Measurements from ENCODE around the gene CCL27.

Gene CCL27

DNA sequence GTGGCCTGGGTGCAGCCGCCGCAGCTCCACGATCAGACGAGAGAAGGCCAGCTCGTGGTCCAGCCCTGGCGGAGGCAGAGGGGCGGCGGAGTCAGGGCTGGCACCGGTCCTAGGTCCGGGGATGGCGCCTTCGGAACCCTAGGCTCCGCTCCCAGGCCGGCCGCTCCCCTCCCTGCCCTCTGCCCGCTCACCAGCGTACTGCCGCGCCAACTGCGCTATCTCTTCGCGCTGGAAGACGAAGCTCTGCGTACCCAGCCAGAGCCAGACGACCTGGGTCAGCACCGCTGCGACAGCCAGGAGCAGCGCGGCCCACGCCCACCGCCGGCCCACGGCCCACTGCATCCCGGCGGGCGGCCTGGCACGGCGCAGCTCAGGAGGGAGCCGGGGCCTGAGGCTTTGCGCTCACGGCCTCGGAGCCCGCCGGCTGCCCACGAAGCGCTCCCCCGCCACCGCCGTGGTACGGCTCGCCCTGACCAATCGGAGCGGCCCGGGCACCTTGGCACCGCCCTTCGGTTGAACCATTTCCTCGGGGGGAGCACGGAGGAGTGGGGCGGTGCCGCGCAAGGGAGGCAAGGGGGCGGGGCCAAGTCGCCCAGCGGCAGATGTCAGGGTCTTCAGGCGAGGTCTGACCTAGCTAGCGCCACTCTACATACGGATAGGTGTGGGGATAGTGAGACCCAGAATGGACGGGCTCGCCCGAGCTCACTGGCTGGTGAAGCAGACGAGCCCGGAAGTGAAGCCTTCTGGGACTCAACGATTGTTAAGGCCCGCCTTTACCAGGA is 24.9 kb downstream of the CCL27 start, which contains the start of gene SIGMAR1:
SIGMAR1 (minus strand) TSS at position 432 of the 782 bp plus-strand sequence; CDS start at position 342, 90 bp downstream.
- Histone ChIP-seq H4K20me1 (ENCODE audit: insufficient read depth, low read length) (no peaks in the 10 kb centered on the region), H3K36me3 (replicated peaks; ENCODE audit: low read depth, low read length) (peaks cover 13% of the 10 kb centered on the region), H3K9me3 (ENCODE audit: insufficient read depth, low read length) (no peaks in the 10 kb centered on the region), H3K4me3 (ENCODE audit: low read length) (peak within 1 kb of the TSS; percentile 82), H3K4me1 (ENCODE audit: low read length) (peaks cover 12% of the 10 kb centered on the region), H3K79me2 (ENCODE audit: low read length) (peaks cover 28% of the 10 kb centered on the region), H2AFZ (ENCODE audit: low read depth, low read length) (peak within 1 kb of the TSS; percentile 66), H3K27ac (ENCODE audit: low read length) (peak within 1 kb of the TSS; percentile 42), H3K4me2 (ENCODE audit: low read length) (peak within 1 kb of the TSS; percentile 94), H3K9ac (ENCODE audit: low read length) (peak within 1 kb of the TSS; percentile 83), H3K27me3 (ENCODE audit: low read depth, low read length) (no peaks in the 10 kb centered on the region)
- TF ChIP-seq EZH2phosphoT487 (IDR thresholded peaks at IDR 0.05; ENCODE audit: low read depth), result no peak
- TF ChIP-seq, protein P1, sequence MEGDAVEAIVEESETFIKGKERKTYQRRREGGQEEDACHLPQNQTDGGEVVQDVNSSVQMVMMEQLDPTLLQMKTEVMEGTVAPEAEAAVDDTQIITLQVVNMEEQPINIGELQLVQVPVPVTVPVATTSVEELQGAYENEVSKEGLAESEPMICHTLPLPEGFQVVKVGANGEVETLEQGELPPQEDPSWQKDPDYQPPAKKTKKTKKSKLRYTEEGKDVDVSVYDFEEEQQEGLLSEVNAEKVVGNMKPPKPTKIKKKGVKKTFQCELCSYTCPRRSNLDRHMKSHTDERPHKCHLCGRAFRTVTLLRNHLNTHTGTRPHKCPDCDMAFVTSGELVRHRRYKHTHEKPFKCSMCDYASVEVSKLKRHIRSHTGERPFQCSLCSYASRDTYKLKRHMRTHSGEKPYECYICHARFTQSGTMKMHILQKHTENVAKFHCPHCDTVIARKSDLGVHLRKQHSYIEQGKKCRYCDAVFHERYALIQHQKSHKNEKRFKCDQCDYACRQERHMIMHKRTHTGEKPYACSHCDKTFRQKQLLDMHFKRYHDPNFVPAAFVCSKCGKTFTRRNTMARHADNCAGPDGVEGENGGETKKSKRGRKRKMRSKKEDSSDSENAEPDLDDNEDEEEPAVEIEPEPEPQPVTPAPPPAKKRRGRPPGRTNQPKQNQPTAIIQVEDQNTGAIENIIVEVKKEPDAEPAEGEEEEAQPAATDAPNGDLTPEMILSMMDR (IDR thresholded peaks at IDR 0.05; ENCODE audit: low read depth, low read length), result no peak

DNA sequence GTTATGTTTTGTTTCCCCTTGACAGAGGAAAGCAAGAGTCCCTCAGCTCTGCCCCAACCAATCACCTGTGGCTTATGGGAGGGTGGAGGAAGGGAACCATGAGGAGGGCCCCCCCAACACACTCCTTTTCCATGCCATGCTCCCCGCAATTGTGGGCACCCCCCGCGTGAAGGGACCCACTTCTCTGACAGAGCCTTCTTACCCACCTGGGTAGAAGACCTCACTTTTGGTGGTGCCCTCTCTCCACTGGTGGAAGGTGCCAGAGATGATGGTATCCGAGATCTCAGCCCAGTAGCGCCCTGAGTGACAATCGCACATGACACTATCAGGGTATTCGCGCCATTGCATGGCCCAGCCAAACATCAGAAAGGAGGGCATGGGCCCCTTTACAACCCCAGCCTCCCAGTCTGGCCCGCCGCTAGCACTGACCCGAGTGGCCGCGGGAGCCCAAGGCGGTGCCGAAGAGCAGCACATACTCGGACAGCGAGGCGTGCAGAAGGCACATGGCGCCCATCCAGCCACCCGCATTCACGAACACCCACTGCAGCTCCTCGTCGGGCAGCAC is 25.6 kb downstream of the CCL27 start:
- Histone ChIP-seq H2AFZ (ENCODE audit: low read depth, low read length) (no peak overlapping the region), H3K79me2 (ENCODE audit: low read length) (peaks cover 28% of the 10 kb centered on the region), H4K20me1 (ENCODE audit: insufficient read depth, low read length) (no peaks in the 10 kb centered on the region), H3K9ac (ENCODE audit: low read length) (peak overlapping the region; percentile 83), H3K27ac (ENCODE audit: low read length) (peak overlapping the region; percentile 42), H3K4me3 (ENCODE audit: low read length) (peak overlapping the region; percentile 82), H3K9me3 (ENCODE audit: insufficient read depth, low read length) (no peaks in the 10 kb centered on the region), H3K36me3 (replicated peaks; ENCODE audit: low read depth, low read length) (peaks cover 13% of the 10 kb centered on the region), H3K27me3 (ENCODE audit: low read depth, low read length) (no peaks in the 10 kb centered on the region), H3K4me1 (ENCODE audit: low read length) (peaks cover 12% of the 10 kb centered on the region), H3K4me2 (ENCODE audit: low read length) (peak overlapping the region; percentile 94)
- TF ChIP-seq, protein P1 (IDR thresholded peaks at IDR 0.05; ENCODE audit: low read depth, low read length), result no peak
- no peak for TF ChIP-seq EZH2phosphoT487 (IDR thresholded peaks at IDR 0.05; ENCODE audit: low read depth)

DNA sequence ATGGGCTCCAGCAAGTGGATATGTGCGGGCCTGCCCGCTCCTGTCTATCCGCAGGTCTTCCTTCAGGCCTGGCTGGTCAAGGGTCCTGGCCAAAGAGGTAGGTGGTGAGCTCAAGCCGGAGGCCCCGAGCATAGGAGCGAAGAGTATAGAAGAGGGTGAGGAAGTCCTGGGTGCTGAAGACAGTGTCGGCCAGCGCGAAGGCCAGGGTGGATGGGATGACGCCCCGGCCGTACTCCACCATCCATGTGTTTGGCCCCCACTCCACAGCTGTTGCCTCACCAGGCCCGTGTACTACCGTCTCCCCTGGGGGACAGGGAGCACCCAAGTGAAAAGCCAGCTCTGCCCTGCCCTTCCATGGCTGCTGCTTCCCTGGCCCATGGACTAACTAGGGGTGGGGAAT is 26.9 kb downstream of the CCL27 start:
- Histone ChIP-seq H3K4me1 (ENCODE audit: low read length) (peaks cover 12% of the 10 kb centered on the region), H3K9ac (ENCODE audit: low read length) (no peak overlapping the region), H3K79me2 (ENCODE audit: low read length) (peaks cover 28% of the 10 kb centered on the region), H4K20me1 (ENCODE audit: insufficient read depth, low read length) (no peaks in the 10 kb centered on the region), H3K4me2 (ENCODE audit: low read length) (peak overlapping the region; percentile 31), H3K9me3 (ENCODE audit: insufficient read depth, low read length) (no peaks in the 10 kb centered on the region), H2AFZ (ENCODE audit: low read depth, low read length) (no peak overlapping the region), H3K27ac (ENCODE audit: low read length) (no peak overlapping the region), H3K4me3 (ENCODE audit: low read length) (no peak overlapping the region), H3K27me3 (ENCODE audit: low read depth, low read length) (no peaks in the 10 kb centered on the region), H3K36me3 (replicated peaks; ENCODE audit: low read depth, low read length) (peaks cover 13% of the 10 kb centered on the region)
- TF ChIP-seq EZH2phosphoT487 (IDR thresholded peaks at IDR 0.05; ENCODE audit: low read depth), result no peak

DNA sequence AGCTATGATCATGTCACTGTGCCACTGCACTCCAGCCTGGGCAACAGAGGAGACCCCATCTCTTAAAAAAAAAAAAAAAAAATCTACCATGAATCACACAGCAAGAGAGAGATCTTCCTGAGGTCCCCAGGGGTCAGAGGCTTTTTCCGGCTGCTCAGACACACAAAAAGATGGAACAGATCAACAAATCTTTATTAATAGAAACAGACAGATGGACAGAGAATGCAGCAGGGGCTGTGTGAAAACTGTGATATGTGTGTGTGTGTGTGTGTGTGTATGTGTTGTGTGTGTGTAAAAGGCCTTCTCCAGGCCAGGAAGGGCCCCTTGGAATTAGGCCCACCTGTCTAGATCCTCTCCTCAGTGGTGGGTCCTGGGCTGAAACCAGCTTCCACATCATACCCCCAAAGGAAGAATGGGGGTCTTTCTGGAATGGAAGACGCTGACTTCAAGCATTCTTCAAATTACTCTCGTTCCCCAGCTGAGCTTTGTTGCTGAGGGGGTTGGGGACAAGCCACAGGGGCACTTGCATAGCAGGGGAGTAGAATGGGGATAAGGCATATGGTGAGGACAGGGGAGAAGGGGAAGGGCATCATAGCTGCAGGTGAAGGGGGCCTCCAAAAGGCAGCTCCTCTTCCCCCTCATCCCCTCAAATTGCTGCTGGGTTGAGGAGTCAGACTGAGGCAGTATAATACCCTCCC is 27.8 kb downstream of the CCL27 start:
- H3K27me3 ChIP-seq (ENCODE audit: low read depth, low read length), result peaks cover 2% of the 10 kb centered on the region
- no peak overlapping the region for H3K4me2 ChIP-seq (ENCODE audit: low read length)
- peaks cover 28% of the 10 kb centered on the region for H3K79me2 ChIP-seq (ENCODE audit: low read length)
- no peak overlapping the region for H2AFZ ChIP-seq (ENCODE audit: low read depth, low read length)
- peaks cover 13% of the 10 kb centered on the region for H3K36me3 ChIP-seq (replicated peaks; ENCODE audit: low read depth, low read length)
- no peak overlapping the region for H3K4me3 ChIP-seq (ENCODE audit: low read length)
- no peaks in the 10 kb centered on the region for H3K9me3 ChIP-seq (ENCODE audit: insufficient read depth, low read length)
- H4K20me1 ChIP-seq (ENCODE audit: insufficient read depth, low read length), result no peaks in the 10 kb centered on the region
- no peak overlapping the region for H3K27ac ChIP-seq (ENCODE audit: low read length)
- H3K9ac ChIP-seq (ENCODE audit: low read length), result no peak overlapping the region
- TF ChIP-seq EZH2phosphoT487 (IDR thresholded peaks at IDR 0.05; ENCODE audit: low read depth), result no peak
- TF ChIP-seq, protein P1 (IDR thresholded peaks at IDR 0.05; ENCODE audit: low read depth, low read length), result no peak
- H3K4me1 ChIP-seq (ENCODE audit: low read length), result peaks cover 12% of the 10 kb centered on the region

Data from OCI-LY3 (cell line).